Keratinocyte (primary cell): ENCODE data around the gene MYL4.

Experiments used
- EZH2 ChIP-seq: IDR thresholded peaks from one replicate; pipeline ENCODE4 v1.6.1; 2012; ENCODE audit warnings: inconsistent platforms, mild to moderate bottlenecking, low read length, moderate library complexity
- TF ChIP-seq, protein P1 (sequence below), 3 experiments: IDR thresholded peaks in 1 of 3; conservative IDR thresholded peaks in 1 of 3; optimal IDR thresholded peaks in 1 of 3; 2 replicates in 2 of 3; 3 replicates in 1 of 3; pipeline versions ENCODE3 to v1.5.1; 2011; ENCODE audit warnings: low read length in 3 of 3, mild to moderate bottlenecking in 3 of 3, moderate library complexity in 2 of 3, control low read depth in 1 of 3, inconsistent platforms in 1 of 3; ENCODE audit not compliant: insufficient read depth in 2 of 3; ENCODE audit errors: extremely low read depth in 1 of 3

DNA sequence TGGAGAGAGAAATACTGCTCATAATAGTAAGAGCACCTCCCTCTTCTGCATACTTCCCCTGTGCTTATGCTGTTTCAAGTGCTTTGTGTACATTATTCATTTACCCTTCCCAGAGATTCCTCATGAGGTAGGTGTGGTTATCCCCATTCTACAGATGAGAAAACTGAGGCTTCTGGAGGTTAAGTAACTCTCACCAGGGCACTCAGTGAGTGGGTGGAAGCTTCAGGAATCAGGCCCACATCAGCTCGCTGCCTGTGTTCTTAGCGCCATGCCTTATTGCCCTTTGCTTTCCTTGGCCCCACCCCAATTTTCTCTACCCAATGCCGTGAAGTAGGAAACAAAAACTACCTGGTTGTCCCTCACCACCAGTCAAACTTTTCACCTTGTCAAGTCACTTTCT lies 26.4 kb downstream of the MYL4 start:
- TF ChIP-seq, protein P1, sequence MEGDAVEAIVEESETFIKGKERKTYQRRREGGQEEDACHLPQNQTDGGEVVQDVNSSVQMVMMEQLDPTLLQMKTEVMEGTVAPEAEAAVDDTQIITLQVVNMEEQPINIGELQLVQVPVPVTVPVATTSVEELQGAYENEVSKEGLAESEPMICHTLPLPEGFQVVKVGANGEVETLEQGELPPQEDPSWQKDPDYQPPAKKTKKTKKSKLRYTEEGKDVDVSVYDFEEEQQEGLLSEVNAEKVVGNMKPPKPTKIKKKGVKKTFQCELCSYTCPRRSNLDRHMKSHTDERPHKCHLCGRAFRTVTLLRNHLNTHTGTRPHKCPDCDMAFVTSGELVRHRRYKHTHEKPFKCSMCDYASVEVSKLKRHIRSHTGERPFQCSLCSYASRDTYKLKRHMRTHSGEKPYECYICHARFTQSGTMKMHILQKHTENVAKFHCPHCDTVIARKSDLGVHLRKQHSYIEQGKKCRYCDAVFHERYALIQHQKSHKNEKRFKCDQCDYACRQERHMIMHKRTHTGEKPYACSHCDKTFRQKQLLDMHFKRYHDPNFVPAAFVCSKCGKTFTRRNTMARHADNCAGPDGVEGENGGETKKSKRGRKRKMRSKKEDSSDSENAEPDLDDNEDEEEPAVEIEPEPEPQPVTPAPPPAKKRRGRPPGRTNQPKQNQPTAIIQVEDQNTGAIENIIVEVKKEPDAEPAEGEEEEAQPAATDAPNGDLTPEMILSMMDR (optimal IDR thresholded peaks at IDR 0.05 in 1 of 3, IDR thresholded peaks at IDR 0.05 in 1 of 3, conservative IDR thresholded peaks at IDR 0.05 in 1 of 3; ENCODE audit: extremely low read depth in 1 of 3, insufficient read depth in 2 of 3, low read length in 3 of 3): no peak
- TF ChIP-seq EZH2: no peak
